GM21447 (cell line): ENCODE data around the gene FBXL22.

Experiments
- ATAC-seq: cut with Tn5 transposase; IDR thresholded peaks from one replicate; pipeline ENCODE4 v1.9.1; 2021; ENCODE audit not compliant: unreplicated experiment

Gene FBXL22

DNA sequence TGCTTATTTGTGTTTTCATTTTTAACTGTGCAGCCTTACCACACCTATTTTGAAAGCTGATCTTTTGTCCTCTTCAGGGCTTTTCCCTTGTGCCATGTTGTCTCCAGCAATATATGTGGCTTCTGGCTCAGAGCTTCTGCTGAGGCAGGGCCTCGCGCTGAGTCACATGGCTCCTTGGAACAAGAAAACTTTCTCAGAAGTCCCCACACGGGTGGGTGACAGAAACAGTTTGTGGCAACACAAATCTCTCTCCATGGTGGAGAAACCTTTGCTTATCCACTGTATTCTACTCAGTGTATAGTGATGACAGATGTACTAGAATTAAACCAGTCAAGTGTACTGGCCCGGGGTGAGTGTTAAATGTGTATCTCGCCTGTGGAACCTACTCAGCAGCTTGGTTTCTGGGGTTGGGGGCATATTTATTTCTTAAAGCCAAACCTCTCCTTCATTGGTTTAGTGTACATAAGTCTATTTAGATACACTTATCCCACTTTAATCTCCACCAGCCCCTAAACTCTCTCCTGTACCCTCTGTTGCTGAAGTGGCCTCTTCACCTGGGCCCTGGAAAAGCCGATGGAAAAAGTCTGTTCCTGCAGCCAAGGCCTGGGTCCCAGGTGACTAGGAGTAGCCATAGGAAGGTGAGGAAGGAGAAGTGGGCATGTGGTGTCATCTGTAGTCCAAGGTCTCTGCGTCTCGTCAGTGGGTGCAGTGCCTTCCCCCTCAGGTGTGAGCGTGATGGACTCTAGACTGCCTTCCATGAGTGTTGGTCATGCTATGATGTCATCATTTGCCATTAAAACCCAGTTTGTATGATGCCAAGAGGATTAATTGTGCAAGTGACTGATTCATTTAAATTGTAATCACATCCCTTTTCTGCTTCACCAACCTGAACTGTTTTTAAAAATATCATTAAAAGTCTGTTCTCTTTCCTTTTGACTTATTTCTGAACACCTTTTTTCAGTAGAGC, 3.2 kb upstream of the FBXL22 start:
- no peak for ATAC-seq

GRCh38 chr15:63595065-63595464, 2.1 kb upstream of the FBXL22 start:
- no peak for ATAC-seq

DNA sequence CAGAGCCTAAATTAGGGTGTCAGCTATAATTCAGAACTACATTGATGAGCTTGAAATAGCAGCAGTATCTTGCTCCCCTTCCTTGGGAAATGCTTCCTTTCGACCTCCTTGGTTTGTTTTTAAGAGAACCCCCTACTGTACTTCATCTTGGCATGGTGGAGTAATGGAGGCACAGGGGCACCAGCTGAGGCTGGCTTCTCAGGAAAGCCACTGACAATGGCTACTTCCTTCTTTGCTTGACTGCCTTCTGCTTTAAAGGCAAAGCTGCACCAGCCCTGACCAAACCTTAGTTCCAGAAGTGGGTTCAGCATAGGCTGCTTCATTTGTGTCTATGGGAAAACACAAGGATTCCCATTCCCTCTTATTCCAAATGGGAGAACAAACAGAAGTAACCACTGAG, 1.5 kb upstream of the FBXL22 start:
- ATAC-seq = no peak

- ATAC-seq = no peak
Measured at GRCh38 chr15:63596676-63597037, 530 bp upstream of the FBXL22 start.

DNA sequence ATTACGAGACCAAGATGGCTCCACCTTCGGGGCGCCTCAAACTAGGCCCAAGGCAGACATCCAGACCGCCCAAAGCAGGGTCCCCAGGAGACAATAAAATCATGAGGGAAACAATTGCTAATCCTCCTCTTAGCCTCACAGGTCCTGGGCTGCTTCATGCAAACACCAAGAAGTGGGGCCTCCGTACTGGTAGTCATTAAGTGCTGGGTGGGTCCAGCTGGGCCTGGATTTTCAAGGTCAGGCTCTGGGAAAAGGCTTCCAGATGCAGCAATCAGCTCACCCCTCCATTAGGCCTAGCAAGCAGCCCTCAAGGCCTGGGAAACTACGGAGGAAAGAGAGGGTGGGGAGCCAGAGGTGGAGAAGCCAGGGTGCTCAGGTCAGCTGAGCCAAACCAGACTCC, 634 bp downstream of the FBXL22 start:
- ATAC-seq = no peak

- no peak for ATAC-seq
Measured at GRCh38 chr15:63598473-63599400, 1.6 kb downstream of the FBXL22 start.

DNA sequence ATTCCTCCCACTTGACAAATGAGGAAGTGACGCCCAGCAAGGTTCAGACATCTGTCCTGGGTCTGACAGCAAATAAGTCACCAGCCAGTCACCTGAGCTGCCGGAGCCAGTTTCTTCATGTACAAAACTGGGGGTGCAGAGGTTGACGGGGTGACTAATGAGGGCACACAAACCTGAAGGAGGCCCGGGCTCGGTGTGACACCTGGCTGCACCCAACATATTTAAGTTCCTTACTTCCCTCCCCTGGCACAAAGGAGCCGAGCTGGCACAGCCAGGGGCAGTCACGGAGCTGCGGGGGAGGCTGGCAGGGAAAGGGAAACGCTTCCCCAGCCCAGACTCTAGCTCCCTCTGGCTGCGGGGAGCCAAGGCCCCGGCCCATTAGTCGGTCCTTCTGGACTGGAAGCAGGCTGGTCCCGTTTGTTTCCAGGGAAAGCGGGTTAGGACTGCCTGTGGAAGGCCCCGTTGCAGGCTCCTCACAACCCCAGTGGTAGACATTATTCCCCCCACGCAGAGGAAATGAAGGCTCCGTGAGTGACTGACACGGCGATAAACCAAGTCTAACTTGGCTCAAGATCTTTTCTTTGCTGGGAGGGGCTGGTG, 2.3 kb downstream of the FBXL22 start:
- ATAC-seq = no peak

DNA sequence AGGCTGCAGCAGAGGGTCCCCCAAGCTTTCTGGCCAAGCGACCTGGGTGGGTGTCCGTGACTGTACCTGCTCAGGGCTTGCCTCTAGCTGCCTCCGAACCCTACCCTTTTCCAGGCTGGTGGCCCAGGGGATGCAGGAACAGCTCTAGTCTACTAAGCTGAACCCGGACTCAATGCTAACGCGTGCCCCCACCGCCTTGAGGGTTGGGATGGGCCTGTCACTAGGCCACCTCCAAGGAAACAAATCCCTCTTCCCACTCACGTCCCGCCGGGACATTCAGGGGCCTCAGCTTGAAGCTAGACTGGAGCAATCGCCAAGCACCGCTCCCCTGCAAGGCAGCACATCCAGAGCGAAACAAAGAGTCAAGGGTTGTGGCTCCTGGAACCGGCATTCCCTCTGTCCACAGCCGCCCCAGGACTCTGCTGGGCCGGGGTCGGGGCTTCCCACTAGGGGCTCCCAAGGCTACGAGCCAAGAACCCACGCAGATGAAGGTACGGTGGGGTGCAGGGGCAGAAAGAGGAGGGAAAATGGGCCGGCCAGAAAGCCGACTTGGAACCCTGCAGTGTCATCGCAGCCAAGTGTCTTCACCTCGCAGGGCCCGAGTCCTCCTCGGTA, 2.9 kb downstream of the FBXL22 start:
- ATAC-seq = no peak

DNA sequence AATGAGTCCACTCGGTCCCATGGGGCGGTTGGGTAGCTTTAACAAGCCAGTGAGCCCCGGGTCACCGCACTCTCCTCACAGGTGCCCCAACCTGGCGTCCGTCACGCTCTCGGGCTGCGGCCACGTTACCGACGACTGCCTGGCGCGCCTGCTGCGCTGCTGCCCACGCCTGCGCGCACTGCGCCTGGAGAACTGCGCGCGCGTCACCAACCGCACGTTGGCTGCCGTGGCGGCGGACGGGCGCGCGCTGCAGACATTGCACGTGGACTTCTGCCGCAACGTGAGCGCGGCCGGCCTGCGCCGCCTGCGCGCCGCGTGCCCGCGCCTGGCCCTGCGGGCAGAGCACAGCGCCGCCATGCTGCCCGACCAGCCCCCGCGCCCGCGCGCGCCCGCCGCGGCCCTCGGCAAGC, 3.4 kb downstream of the FBXL22 start:
- ATAC-seq = peak; percentile 49

DNA sequence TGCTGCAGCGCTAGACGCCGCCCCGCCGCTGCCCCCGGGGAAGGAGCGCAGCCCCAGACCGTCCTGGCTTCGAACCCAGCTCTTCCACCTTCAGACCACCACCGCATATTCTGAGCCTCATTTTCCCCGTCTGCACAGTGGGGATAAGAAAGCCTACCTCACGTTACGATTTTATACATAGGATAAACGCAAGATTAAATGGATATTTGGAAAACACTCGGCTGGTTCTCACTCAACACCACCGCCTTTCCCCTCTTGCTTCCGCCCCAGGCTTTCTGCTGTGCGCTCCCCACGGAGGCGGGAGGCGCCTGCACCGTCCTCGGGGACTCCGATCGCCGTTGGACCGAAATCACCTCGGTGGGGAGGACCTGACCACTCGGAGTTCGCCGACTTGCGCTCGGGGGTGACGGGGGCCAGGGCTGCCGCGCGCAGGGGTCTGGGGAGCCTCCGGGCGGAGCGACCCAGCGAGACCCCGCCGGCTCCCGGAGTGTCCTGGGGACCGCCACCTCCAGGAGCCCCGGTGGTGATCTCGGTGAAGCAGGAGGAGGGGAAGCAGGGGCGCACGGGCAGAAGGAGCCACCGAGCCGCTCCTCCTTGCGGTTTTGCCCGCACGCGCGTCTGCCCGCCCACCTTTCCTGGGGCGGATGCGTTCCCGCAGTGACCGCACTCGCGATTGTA, 4.0 kb downstream of the FBXL22 start:
- peak; percentile 5 for ATAC-seq

DNA sequence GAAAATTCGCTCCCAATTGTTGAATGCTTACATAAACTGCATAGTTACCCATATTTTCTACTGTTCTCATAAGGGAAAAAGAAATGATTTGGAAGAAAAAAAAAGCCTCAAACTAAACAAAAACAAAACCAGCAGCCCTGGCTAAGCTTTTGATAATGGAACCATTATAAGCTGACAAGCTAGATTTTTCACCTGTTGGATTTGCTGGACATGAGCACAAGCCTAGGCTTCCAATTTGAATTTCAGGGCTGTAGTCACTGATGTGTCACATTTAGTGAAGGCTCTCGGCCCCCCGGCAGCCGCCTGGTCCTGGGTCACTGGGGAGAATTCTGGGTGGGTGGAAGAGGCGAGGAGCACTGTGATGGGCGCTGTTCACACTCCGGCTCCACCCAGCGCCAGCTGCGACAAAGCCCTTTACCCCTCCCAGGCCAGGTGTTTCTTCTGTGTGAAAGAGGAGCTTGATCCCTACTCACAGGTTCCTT, 4.6 kb downstream of the FBXL22 start:
- no peak for ATAC-seq

- no peak for ATAC-seq
Measured at GRCh38 chr15:63602595-63602994, 5.4 kb downstream of the FBXL22 start.

- ATAC-seq = no peak
Measured at GRCh38 chr15:63603516-63603915, 6.3 kb downstream of the FBXL22 start.

DNA sequence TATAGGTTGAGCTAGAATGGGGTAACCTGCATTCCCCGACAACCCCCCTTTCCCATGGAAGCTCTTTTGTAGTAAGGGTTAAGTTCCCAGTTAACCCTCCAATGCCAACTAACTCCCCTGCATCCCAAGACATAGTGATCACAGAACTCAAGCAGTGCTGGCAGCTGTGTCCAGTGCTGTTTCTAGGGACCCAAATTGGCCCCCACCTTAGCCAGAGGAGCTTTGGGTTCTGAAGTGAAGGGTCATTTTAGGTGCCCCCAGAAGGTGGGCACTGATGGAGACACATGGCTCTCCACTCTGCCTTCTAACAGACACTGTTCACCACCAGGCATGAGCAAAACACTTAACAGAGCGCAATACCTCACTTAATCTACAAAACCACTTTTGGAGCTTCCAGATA, 7.1 kb downstream of the FBXL22 start:
- ATAC-seq = no peak

- no peak for ATAC-seq
Measured at GRCh38 chr15:63605036-63605435, 7.8 kb downstream of the FBXL22 start.

DNA sequence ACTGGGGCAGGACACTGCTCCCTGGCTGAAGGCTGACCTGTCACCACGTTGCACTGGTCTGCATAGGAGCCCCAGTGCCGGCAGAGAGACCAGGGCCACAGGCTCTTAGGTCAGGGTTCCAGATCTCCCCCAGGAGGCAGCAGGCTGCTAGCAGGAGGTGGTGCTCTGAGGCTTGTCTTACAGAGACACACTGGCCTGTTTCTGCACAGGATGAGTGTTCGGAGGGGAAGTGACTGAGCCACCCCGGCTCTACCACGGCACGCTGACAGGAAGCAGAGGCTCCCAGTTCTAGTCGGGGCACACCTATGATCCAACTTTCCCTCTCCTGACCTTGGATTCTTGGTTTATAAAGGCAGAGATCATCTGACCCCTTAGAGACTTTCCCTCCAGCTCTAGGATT, 8.6 kb downstream of the FBXL22 start:
- no peak for ATAC-seq

GRCh38 chr15:63606308-63606707, 9.1 kb downstream of the FBXL22 start:
- no peak for ATAC-seq

GRCh38 chr15:63608989-63609388, 11.8 kb downstream of the FBXL22 start:
- ATAC-seq = no peak

GRCh38 chr15:63609448-63609847, 12.3 kb downstream of the FBXL22 start:
- ATAC-seq = no peak

GRCh38 chr15:63610209-63610841, 13.1 kb downstream of the FBXL22 start:
- ATAC-seq = peak; percentile 69
